HEK293T (cell line): ENCODE data around the gene ANP32B.

Experiments used
- BHLHE40 ChIP-seq: fragments of 450-650 bp; IDR thresholded peaks from 2 replicates; pipeline ENCODE4 v1.6.1; 2016; ENCODE audit warnings: mild to moderate bottlenecking, moderate library complexity, borderline replicate concordance
- ELF4 ChIP-seq: fragments of 450-650 bp; IDR thresholded peaks from 2 replicates; pipeline ENCODE4 v1.6.1; 2017; ENCODE audit warnings: antibody characterized with exemption
- FOXM1 ChIP-seq: fragments of 450-650 bp; IDR thresholded peaks from 2 replicates; pipeline ENCODE4 v1.6.1; 2017; ENCODE audit warnings: mild to moderate bottlenecking, borderline replicate concordance
- PKNOX1 ChIP-seq: fragments of 450-650 bp; IDR thresholded peaks from 2 replicates; pipeline ENCODE4 v1.6.1; 2016
- TARDBP ChIP-seq: fragments of 450-650 bp; IDR thresholded peaks from 2 replicates; pipeline ENCODE4 v1.6.1; 2016

DNA sequence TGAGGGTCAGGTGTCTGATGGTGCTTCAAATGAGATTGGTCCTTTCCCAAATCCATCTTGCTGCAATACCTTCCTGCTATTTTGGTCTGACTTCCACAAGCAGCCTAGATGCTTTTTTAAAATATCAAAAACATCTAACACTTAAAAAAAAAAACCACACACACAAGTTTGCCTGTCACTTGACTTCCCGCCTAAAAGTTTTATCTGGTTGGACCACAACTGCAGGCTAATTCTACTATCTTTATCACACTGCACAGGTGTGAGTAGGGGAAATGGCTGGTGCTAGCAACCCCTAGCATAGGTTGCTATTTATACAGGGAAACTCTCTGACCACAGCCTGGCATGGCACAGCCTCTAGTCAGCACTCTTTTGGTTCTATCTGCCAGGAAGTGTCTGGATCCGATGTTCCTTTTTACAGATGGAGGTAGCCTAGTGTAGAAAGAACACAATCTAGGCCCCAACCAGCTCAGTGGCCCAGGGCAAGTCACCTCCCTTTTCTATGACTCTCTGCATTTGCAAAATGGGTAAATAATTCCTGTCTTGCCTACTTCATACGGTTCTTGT is 45.0 kb upstream of the ANP32B start, which contains the start of gene HEMGN:
- no peak for TF ChIP-seq BHLHE40
- no peak for TF ChIP-seq ELF4
- TF ChIP-seq FOXM1 = no peak
- no peak for TF ChIP-seq PKNOX1
- no peak for TF ChIP-seq TARDBP
